ENCODE results near the gene ITPA. TPM values are rescaled to one million over a fixed set of nuclear protein-coding genes. Genes with fewer than 3 reads are reported as not detected.

Gene ITPA
- polyA plus RNA-seq, 1 experiment, result 35.0 TPM

DNA sequence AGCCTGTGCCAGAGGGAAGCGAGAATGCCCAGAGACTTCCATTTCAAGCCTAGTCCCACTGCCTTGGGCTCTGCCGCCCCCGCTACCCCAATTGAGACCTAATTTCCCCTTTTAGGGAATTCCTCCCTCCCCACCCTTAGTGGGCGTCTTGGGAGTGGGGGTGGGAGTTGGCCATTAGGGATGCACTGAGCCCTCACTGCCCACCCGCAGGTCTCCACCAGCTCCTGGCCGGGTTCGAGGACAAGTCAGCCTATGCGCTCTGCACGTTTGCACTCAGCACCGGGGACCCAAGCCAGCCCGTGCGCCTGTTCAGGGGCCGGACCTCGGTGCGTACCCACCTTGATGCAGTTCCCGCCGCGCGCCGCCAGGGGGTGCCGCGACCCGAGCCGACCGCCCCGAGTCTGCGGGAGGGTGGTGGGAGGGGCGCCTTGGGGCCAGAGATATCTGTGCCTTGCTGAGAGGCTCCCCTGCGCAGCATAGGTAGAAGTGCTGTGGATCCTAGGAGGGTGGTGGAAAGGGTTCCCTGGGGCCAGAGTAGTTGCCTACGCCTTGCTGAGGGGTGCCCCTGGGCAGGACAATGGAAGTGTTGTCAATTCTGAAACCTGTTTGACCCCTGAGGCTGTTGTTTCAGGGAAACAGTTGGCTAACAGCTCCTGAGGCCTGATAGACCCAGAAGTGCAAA, 9.2 kb downstream of the ITPA start:
- TF ChIP-seq, protein P1, sequence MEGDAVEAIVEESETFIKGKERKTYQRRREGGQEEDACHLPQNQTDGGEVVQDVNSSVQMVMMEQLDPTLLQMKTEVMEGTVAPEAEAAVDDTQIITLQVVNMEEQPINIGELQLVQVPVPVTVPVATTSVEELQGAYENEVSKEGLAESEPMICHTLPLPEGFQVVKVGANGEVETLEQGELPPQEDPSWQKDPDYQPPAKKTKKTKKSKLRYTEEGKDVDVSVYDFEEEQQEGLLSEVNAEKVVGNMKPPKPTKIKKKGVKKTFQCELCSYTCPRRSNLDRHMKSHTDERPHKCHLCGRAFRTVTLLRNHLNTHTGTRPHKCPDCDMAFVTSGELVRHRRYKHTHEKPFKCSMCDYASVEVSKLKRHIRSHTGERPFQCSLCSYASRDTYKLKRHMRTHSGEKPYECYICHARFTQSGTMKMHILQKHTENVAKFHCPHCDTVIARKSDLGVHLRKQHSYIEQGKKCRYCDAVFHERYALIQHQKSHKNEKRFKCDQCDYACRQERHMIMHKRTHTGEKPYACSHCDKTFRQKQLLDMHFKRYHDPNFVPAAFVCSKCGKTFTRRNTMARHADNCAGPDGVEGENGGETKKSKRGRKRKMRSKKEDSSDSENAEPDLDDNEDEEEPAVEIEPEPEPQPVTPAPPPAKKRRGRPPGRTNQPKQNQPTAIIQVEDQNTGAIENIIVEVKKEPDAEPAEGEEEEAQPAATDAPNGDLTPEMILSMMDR (IDR thresholded peaks at IDR 0.05; ENCODE audit: insufficient read depth, low read depth, low read length), result peak; percentile 92
- no peak for DNase-seq (ENCODE audit: low read depth)
- ChIA-PET POLR2A (no interaction called here), CTCF (interaction anchor here (0.5 to 3.7 kb wide), 25 partner anchors 9 to 429 kb away, joined by 3 to 21 read pairs (median 4); partner anchors contain the start of genes ITPA and SLC4A11)
- Histone ChIP-seq H3K27me3 (ENCODE audit: control insufficient read depth, insufficient read depth, low read length) (no peaks in the 10 kb centered on the region), H3K36me3 (ENCODE audit: control insufficient read depth, insufficient read depth, low read length) (peaks cover 23% of the 10 kb centered on the region), H3K4me3 (ENCODE audit: low read depth, low read length) (no peak overlapping the region)

- Histone ChIP-seq H3K4me3 (ENCODE audit: low read depth, low read length) (no peak overlapping the region), H3K27me3 (ENCODE audit: control insufficient read depth, insufficient read depth, low read length) (no peaks in the 10 kb centered on the region), H3K36me3 (ENCODE audit: control insufficient read depth, insufficient read depth, low read length) (peaks cover 13% of the 10 kb centered on the region)
- ChIA-PET POLR2A (no interaction called here), CTCF (interaction anchor here (2.0 to 3.7 kb wide), 2 partner anchors 12 to 95 kb away, joined by 5 to 21 read pairs; no protein-coding TSS in a partner anchor)
- TF ChIP-seq, protein P1 (IDR thresholded peaks at IDR 0.05; ENCODE audit: insufficient read depth, low read depth, low read length), result no peak
- DNase-seq (ENCODE audit: low read depth), result no peak
Measured at GRCh38 chr20:3221398-3222226, 12.3 kb downstream of the ITPA start.

DNA sequence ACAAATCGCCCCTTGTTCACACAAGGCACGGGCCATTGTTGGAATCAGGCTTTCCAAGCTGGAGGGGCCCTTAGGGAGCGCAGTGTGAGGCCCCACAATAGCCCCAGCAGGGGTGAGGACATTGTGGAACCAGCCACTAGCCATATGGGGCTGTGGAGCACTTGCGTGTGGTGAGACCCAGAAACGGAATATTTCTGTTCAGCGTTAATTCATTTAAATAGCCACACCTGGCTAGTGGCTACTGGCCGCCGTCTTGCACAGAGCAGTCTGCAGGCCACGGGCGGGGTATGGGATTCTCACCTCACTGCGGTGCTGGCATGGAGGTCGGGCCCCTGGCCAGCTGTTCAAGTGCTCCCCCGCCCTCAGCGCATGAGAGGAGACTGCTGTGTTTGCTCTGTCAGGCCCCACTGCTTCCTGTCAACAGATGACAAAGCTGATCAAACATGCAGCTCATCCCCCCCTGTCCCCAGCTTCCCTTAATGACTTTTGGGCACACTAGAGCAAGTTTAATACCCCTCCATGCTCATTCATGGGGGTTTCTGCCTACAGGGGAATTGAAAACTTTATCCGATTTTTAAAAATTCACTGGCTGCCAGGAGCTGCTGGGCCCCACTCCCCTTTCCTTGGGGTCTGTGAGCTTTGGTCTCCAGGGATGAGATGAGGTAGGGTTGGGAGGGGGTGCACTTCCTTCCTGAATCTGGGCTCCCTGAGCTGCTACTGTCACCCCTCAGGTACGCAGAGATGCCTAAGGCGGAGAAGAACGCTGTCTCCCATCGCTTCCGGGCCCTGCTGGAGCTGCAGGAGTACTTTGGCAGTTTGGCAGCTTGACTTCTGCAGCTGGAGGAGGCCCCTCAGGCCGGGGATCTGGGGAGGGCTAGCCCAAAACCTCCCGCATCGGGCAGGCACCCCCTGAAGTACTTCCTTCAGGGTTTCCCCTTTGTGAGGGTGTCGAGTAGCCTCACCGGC, 13.6 kb downstream of the ITPA start:
- ChIA-PET POLR2A (no interaction called here), CTCF (interaction anchor here (1.1 kb wide), 1 partner anchor 488 kb away, joined by 4 read pairs; no protein-coding TSS in a partner anchor)
- DNase-seq (ENCODE audit: low read depth), result no peak
- Histone ChIP-seq H3K36me3 (ENCODE audit: control insufficient read depth, insufficient read depth, low read length) (peaks cover 12% of the 10 kb centered on the region), H3K4me3 (ENCODE audit: low read depth, low read length) (no peak overlapping the region), H3K27me3 (ENCODE audit: control insufficient read depth, insufficient read depth, low read length) (no peaks in the 10 kb centered on the region)
- TF ChIP-seq, protein P1 (IDR thresholded peaks at IDR 0.05; ENCODE audit: insufficient read depth, low read depth, low read length), result no peak

DNA sequence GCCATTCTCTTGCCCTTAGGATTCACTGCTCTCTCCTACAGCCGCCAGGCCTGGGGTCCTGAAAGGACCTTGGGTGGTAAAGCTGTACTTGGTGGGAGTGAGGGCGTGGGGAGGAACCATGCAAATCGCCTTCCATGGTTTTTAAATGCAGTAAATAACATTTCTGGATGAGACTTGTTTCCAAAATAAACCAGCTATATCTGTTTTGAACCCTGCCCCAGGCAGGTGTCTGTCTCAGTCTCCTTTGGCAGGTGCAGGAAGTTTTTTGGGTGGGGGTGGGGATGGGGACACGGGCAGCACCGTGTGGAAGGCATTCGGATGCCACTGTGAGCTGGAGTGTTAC, 14.3 kb downstream of the ITPA start:
- Histone ChIP-seq H3K4me3 (ENCODE audit: low read depth, low read length) (no peak overlapping the region), H3K36me3 (ENCODE audit: control insufficient read depth, insufficient read depth, low read length) (peaks cover 12% of the 10 kb centered on the region), H3K27me3 (ENCODE audit: control insufficient read depth, insufficient read depth, low read length) (no peaks in the 10 kb centered on the region)
- CTCF ChIA-PET, result interaction anchor here (1.0 kb wide), 1 partner anchor 106 kb away, joined by 3 read pairs; no protein-coding TSS in a partner anchor
- no peak for DNase-seq (ENCODE audit: low read depth)
- TF ChIP-seq, protein P1 (IDR thresholded peaks at IDR 0.05; ENCODE audit: insufficient read depth, low read depth, low read length), result no peak
- POLR2A ChIA-PET, result no interaction called here

Measured in BJ (cell line).